Placental epithelial cell (primary cell): Measurements from ENCODE around the gene KRTCAP2. TPM values are rescaled to one million over a fixed set of nuclear protein-coding genes. Genes with fewer than 3 reads are reported as not detected.

ENCODE experiments used
- small RNA-seq: library from RNA; depleted of rRNA; stranded (forward); fragments of <200 nt; gene quantifications from one replicate; pipeline ENCODE3, GENCODE V24; 2012
- total RNA-seq: library from RNA; depleted of rRNA; stranded (reverse); fragments of >200 nt; gene quantifications from 2 replicates; pipeline ENCODE4 v1.2.3, GENCODE V29; 2012

Gene KRTCAP2
- 98.0 and 123 TPM in 2 replicates for total RNA-seq

GRCh38 chr1:155172732-155173477 is at the start of gene KRTCAP2:
KRTCAP2 (minus strand) TSS chr1:155173304; CDS start chr1:155173224, 80 bp downstream.

DNA sequence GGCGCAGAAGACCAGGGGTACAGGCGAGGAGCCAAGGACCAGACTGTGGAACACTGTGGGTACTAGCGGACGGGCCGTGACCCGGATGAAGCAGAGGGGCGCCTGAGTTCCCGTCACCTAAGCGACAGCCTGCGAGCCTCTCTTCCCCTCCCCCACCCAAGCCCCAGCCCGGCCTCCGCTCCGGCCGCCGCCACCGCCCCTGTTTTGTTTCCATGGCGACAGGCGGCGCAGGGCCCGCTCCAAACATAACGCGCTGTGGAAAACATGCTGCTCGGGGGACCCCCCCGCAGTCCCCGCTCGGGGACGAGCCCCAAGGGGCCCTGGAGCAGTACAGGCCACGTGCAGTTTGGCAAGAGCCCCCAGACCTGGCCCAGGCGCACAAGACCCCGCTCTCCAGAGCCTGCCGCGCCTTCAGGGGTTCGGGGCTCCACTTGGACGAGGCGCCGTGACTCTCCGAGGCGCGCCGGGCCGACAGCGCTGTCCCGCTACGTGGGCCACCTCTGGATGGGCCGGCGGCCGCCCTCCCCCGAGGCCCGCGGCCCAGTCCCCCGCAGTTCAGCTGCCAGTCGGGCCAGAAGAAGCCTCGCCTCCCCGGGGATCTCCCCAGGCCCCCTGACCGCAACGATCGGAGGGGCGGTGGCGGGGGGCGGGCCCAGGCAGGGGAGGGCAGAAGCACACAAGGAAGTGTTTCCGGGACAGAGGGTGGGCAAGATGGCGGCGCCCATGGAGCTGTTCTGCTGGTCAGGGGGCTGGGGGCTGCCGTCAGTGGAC is 35.6 kb upstream of the KRTCAP2 start, which contains the start of gene MTX1:
TSS of gene MTX1 (plus strand) at position 155 of the 771 bp plus-strand sequence. CDS start at position 265, 110 bp downstream.

GRCh38 chr1:155207806-155208540 is 34.9 kb upstream of the KRTCAP2 start, which contains the start of gene THBS3:
THBS3 (minus strand) TSS chr1:155207897; CDS start chr1:155207876, 21 bp downstream.

GRCh38 chr1:155173478-155174323 is 597 bp upstream of the KRTCAP2 start, which contains the start of gene TRIM46:
TRIM46 (plus strand) TSS chr1:155173849; CDS start chr1:155173967, 118 bp downstream.

GRCh38 chr1:155139895-155140629 is 33.0 kb downstream of the KRTCAP2 start, which contains the start of gene DPM3:
DPM3 (minus strand) TSS chr1:155140531; CDS start chr1:155140240, 291 bp downstream.

DNA sequence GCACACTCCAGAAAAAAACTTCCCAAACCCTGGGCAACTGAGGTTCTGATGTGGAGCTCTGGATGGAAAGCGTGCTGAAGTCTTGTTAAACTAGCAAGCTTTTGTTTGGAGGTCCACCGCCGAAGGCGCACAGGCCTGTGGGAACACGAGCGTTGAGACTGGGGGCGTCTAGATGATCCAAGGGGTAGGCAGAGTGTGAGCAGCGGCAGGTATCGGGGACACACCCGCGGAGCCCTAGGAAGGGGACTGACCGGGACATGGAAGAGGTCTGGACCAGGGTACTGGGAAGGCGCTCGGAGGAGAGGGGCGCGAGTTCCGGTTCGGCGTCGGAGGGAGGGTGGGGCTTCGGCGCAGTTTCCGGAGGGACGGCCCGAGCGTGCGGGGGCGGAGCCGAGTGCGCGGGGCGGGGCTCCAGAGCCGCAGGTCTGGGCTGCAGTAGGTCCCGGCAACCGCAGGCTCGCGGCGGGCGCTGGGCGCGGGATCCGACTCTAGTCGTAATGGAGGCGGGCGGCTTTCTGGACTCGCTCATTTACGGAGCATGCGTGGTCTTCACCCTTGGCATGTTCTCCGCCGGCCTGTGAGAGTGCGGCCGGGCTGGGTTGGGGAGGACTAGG is 37.6 kb downstream of the KRTCAP2 start, which contains the start of gene SLC50A1:
TSS of gene SLC50A1 (plus strand) at position 438 of the 614 bp plus-strand sequence. CDS start at position 498, 60 bp downstream.

DNA sequence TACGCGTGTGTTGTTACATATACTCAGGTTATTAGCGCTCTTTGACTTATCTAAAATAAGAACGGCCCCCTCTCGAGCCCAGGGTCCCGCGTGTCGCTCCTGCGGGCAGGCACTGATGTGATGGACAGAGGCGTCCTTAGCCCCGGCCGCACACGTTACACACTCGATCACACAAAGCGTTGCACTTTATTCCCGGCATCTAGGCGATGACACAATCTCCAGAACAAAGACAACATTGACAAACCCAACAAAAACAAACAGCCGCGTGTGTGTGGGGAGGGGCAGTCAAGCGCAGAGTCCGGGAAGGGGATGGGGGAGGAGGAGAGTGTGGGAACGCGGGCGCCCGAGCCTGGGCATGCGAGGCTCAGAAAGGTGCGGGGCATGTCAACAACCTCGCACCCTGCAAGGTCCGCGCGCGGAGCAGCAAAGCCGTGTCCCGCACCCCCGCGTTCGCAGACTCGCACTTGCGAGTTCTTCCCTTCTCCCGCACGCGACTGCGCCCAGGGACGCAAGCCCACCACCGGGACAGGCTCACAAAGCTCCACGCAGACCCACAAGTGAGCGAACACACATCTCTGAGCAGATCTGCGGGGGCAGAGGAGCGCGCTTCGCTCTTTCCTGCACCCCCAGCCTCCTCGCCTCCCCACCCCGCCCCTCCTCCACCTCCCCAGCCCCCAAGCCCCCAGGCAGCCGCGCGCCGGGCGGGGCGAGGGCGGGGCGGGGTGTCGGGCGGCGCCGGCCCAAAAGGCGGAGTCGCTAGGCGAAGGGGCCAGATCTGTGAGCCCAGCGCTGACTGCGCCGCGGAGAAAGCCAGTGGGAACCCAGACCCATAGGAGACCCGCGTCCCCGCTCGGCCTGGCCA is 45.8 kb downstream of the KRTCAP2 start, which contains the start of gene EFNA1:
TSS of gene EFNA1 (plus strand) at position 772 of the 862 bp plus-strand sequence. CDS start 102 bp downstream, outside the sequence.

Small RNAs within 50 kb of the gene (small RNA-seq; reads per million reads assigned to genes)
- not detected for gene HMGN2P18
- gene RF00019 = not detected

Other genes starting within 250 kb of the KRTCAP2 start
- gene PMVK, start 236.6 kb downstream of the KRTCAP2 start, total RNA-seq = 5.0 and 6.3 TPM in 2 replicates
- 48.5 and 97.4 TPM in 2 replicates for gene PBXIP1, start 217.2 kb downstream of the KRTCAP2 start, total RNA-seq
- gene PYGO2, start 211.5 kb downstream of the KRTCAP2 start, total RNA-seq = 21.8 and 22.4 TPM in 2 replicates
- gene SHC1, start 202.6 kb downstream of the KRTCAP2 start, total RNA-seq = 138 and 239 TPM in 2 replicates
- 41.0 and 43.2 TPM in 2 replicates for gene CKS1B, start 198.6 kb downstream of the KRTCAP2 start, total RNA-seq
- gene FLAD1, start 190.0 kb downstream of the KRTCAP2 start, total RNA-seq = 20.0 and 31.0 TPM in 2 replicates
- 3.9 TPM in 1 of 2 replicates, not detected in the other for gene LENEP, start 179.7 kb downstream of the KRTCAP2 start, total RNA-seq
- gene ZBTB7B, start 170.5 kb downstream of the KRTCAP2 start, total RNA-seq = 26.3 and 29.4 TPM in 2 replicates
- gene DCST2, start 139.5 kb downstream of the KRTCAP2 start, total RNA-seq = 0.43 and 2.4 TPM in 2 replicates
- 0.22 TPM in 1 of 2 replicates, not detected in the other for gene DCST1, start 139.5 kb downstream of the KRTCAP2 start, total RNA-seq
- gene ADAM15, start 122.0 kb downstream of the KRTCAP2 start, total RNA-seq = 110 and 156 TPM in 2 replicates
- gene EFNA4, start 109.6 kb downstream of the KRTCAP2 start, total RNA-seq = 7.9 and 10.2 TPM in 2 replicates
- gene EFNA3, start 94.5 kb downstream of the KRTCAP2 start, total RNA-seq = 2.0 and 3.5 TPM in 2 replicates
- gene EFNA1, start 45.4 kb downstream of the KRTCAP2 start, total RNA-seq = 18.8 and 59.3 TPM in 2 replicates
- 29.8 and 44.9 TPM in 2 replicates for gene SLC50A1, start 37.5 kb downstream of the KRTCAP2 start, total RNA-seq
- gene DPM3, start 32.8 kb downstream of the KRTCAP2 start, total RNA-seq = 40.8 and 47.1 TPM in 2 replicates
- gene TRIM46, start 545 bp upstream of the KRTCAP2 start, total RNA-seq = 1.5 and 1.6 TPM in 2 replicates
- 226 and 607 TPM in 2 replicates for gene THBS3, start 34.6 kb upstream of the KRTCAP2 start, total RNA-seq
- 27.9 and 69.6 TPM in 2 replicates for gene MTX1, start 35.4 kb upstream of the KRTCAP2 start, total RNA-seq
- gene ENTREP3, start 82.2 kb upstream of the KRTCAP2 start, total RNA-seq = 9.0 and 10.7 TPM in 2 replicates
- 25.5 and 63.8 TPM in 2 replicates for gene SCAMP3, start 89.1 kb upstream of the KRTCAP2 start, total RNA-seq
- 30.8 and 37.7 TPM in 2 replicates for gene CLK2, start 100.2 kb upstream of the KRTCAP2 start, total RNA-seq
- 2.2 and 4.7 TPM in 2 replicates for gene HCN3, start 104.2 kb upstream of the KRTCAP2 start, total RNA-seq
- gene PKLR, start 128.1 kb upstream of the KRTCAP2 start, total RNA-seq = under 0.01 TPM in 1 of 2 replicates, not detected in the other
- gene FDPS, start 135.6 kb upstream of the KRTCAP2 start, total RNA-seq = 63.2 and 157 TPM in 2 replicates
- 24.7 and 37.0 TPM in 2 replicates for gene RUSC1, start 147.6 kb upstream of the KRTCAP2 start, total RNA-seq